Loucy (cell line): Measurements from ENCODE around the gene FAM156B.
"Not testable (repeated sequence)": the region's sequence is repeated elsewhere in the genome, so short reads cannot be mapped to it uniquely, and the experiment has no call there.

Experiments
- H2AFZ ChIP-seq: fragments of 200-600 bp; sonication (generic); 2 replicates; pipeline ENCODE4 v1.6.0; 2016; ENCODE audit warnings: antibody characterized with exemption, mild to moderate bottlenecking, low read length, moderate library complexity
- H3F3A ChIP-seq: fragments of 200-600 bp; 2 replicates; pipeline ENCODE4 v1.6.0; 2016; ENCODE audit warnings: antibody characterized with exemption, low read depth, mild to moderate bottlenecking
- H3K27me3 ChIP-seq: fragments of 200-600 bp; sonication (generic); 2 replicates; pipeline ENCODE4 v1.6.1; 2014; ENCODE audit warnings: low read length, mild to moderate bottlenecking; ENCODE audit not compliant: insufficient read depth, poor library complexity, severe bottlenecking
- H3K36me3 ChIP-seq: fragments of 200-600 bp; sonication (generic); 2 replicates; pipeline ENCODE4 v1.6.1; 2016; ENCODE audit warnings: low read length; ENCODE audit not compliant: insufficient read depth
- H3K4me1 ChIP-seq: fragments of 200-600 bp; sonication (generic); 2 replicates; pipeline ENCODE4 v1.5.1; 2014; ENCODE audit warnings: low read length, mild to moderate bottlenecking; ENCODE audit not compliant: insufficient read depth, poor library complexity, severe bottlenecking
- H3K4me2 ChIP-seq: fragments of 200-600 bp; sonication (generic); 2 replicates; pipeline ENCODE4 v1.6.0; 2014; ENCODE audit warnings: antibody characterized with exemption, low read length, low read depth, mild to moderate bottlenecking; ENCODE audit not compliant: poor library complexity, severe bottlenecking
- H3K4me3 ChIP-seq: fragments of 200-600 bp; sonication (generic); 2 replicates; pipeline ENCODE4 v1.5.1; 2014; ENCODE audit warnings: low read length, mild to moderate bottlenecking, mixed read lengths; ENCODE audit not compliant: poor library complexity, severe bottlenecking
- H3K79me2 ChIP-seq: fragments of 200-600 bp; sonication (generic); 2 replicates; pipeline ENCODE4 v1.6.1; 2014; ENCODE audit warnings: low read length; ENCODE audit not compliant: insufficient read depth
- H3K9ac ChIP-seq: fragments of 200-600 bp; sonication (generic); 2 replicates; pipeline ENCODE4 v1.6.0; 2014; ENCODE audit warnings: mild to moderate bottlenecking, low read depth, low read length, moderate library complexity; ENCODE audit not compliant: poor library complexity, severe bottlenecking
- H3K9me2 ChIP-seq: fragments of 200-600 bp; sonication (generic); replicated peaks from 2 replicates; pipeline ENCODE4 v1.6.1; 2016; ENCODE audit warnings: low read depth, low read length, mixed read lengths
- H3K9me3 ChIP-seq: fragments of 200-600 bp; sonication (generic); 2 replicates; pipeline ENCODE4 v1.6.1; 2014; ENCODE audit warnings: mild to moderate bottlenecking, antibody characterized with exemption, low read length, low read depth; ENCODE audit not compliant: insufficient read depth
- H4K20me1 ChIP-seq: fragments of 200-600 bp; sonication (generic); 2 replicates; pipeline ENCODE4 v1.6.0; 2014; ENCODE audit warnings: antibody characterized with exemption, low read length, mild to moderate bottlenecking; ENCODE audit not compliant: insufficient read depth, poor library complexity, severe bottlenecking

Gene FAM156B

DNA sequence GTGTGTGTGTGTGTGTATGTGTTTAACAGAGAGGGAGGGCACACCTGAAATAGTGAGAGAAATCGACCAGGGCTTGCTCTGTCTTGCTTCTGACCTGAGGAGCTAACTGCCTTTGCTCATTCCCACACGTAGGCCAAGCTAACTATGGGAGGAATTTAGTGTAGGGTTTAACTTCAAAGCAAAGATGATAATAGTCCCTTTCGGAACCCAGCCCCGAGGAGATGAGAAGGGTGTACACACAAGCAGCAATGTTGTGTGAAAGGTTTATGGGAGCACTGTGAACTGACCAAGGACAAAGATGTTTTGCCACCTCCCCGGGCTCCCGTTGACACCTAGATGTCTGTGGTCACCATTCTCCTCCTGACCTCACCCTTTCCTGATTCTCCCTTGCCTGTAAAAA lies 20.7 kb upstream of the FAM156B start:
- H3K9me2 ChIP-seq, H3K79me2 ChIP-seq, H3K36me3 ChIP-seq, H3K27me3 ChIP-seq, H3F3A ChIP-seq, H4K20me1 ChIP-seq, H3K4me1 ChIP-seq, H2AFZ ChIP-seq, H3K4me2 ChIP-seq, H3K4me3 ChIP-seq, H3K9ac ChIP-seq, H3K9me3 ChIP-seq: not testable (repeated sequence)

- H3K27me3 ChIP-seq, H4K20me1 ChIP-seq, H3K9ac ChIP-seq, H3F3A ChIP-seq, H3K79me2 ChIP-seq, H2AFZ ChIP-seq, H3K4me2 ChIP-seq, H3K9me3 ChIP-seq, H3K4me1 ChIP-seq, H3K4me3 ChIP-seq, H3K36me3 ChIP-seq, H3K9me2 ChIP-seq: not testable (repeated sequence)
Observed at GRCh38 chrX:52887459-52887858, 9.7 kb upstream of the FAM156B start.

- H3K9me2 ChIP-seq, H3K4me2 ChIP-seq, H3K9ac ChIP-seq, H2AFZ ChIP-seq, H3K36me3 ChIP-seq, H4K20me1 ChIP-seq, H3K27me3 ChIP-seq, H3K9me3 ChIP-seq, H3K79me2 ChIP-seq, H3K4me3 ChIP-seq, H3K4me1 ChIP-seq, H3F3A ChIP-seq: not testable (repeated sequence)
Observed at GRCh38 chrX:52888090-52888489, 9.0 kb upstream of the FAM156B start.

GRCh38 chrX:52896438-52896837 lies 692 bp upstream of the FAM156B start:
- not testable (repeated sequence) for H3K4me3 ChIP-seq, H3K4me2 ChIP-seq, H3K36me3 ChIP-seq, H3K9me2 ChIP-seq, H4K20me1 ChIP-seq, H2AFZ ChIP-seq, H3K27me3 ChIP-seq, H3K4me1 ChIP-seq, H3K9ac ChIP-seq, H3F3A ChIP-seq, H3K79me2 ChIP-seq, H3K9me3 ChIP-seq

DNA sequence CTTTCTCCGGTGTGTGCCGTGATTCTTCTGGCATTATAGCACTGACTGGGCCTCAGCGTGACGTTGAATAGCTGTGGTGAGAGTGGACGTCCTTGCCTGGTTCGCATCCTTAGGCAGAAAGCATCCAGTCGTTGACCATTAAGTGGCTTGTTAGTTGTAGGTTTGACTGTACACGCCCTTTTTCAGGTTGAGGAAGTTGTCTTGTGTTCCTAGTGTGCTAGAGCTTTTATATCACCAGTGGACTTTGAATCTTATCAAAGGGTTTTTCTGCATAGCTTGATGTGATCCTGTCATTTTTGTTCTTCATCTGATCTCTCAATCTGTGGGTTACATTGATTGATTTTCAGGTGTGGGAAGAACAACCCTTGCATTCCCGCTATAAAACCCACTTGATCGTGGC lies 8.4 kb downstream of the FAM156B start:
- not testable (repeated sequence) for H3F3A ChIP-seq, H3K36me3 ChIP-seq

GRCh38 chrX:52906072-52906471 lies 8.9 kb downstream of the FAM156B start:
- H3K4me1 ChIP-seq, H3F3A ChIP-seq, H3K79me2 ChIP-seq, H3K4me2 ChIP-seq, H3K4me3 ChIP-seq, H4K20me1 ChIP-seq, H2AFZ ChIP-seq, H3K36me3 ChIP-seq, H3K9me2 ChIP-seq, H3K9me3 ChIP-seq, H3K27me3 ChIP-seq, H3K9ac ChIP-seq: not testable (repeated sequence)

More for the DNA sequence above, 8.4 kb downstream of the FAM156B start:
- not testable (repeated sequence) for H3K79me2 ChIP-seq, H3K4me3 ChIP-seq, H3K9me2 ChIP-seq, H3K27me3 ChIP-seq, H3K4me2 ChIP-seq, H3K4me1 ChIP-seq, H4K20me1 ChIP-seq, H3K9me3 ChIP-seq, H3K9ac ChIP-seq, H2AFZ ChIP-seq

DNA sequence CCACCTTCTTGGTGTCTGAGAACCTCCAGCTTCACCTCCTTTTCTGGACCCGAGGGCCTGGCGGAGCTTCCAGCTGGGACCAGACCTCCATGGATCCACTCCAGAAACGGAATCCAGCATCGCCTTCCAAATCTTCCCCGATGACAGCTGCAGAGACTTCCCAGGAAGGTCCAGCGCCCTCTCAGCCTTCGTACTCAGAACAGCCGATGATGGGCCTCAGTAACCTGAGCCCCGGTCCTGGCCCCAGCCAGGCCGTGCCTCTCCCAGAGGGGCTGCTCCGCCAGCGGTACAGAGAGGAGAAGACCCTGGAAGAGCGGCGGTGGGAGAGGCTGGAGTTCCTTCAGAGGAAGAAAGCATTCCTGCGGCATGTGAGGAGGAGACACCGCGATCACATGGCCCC lies 10.0 kb downstream of the FAM156B start:
- H3K9ac ChIP-seq, H3K4me2 ChIP-seq, H3K4me1 ChIP-seq, H2AFZ ChIP-seq, H3F3A ChIP-seq, H3K4me3 ChIP-seq, H3K27me3 ChIP-seq, H3K79me2 ChIP-seq, H3K9me2 ChIP-seq, H3K36me3 ChIP-seq, H4K20me1 ChIP-seq, H3K9me3 ChIP-seq: not testable (repeated sequence)

DNA sequence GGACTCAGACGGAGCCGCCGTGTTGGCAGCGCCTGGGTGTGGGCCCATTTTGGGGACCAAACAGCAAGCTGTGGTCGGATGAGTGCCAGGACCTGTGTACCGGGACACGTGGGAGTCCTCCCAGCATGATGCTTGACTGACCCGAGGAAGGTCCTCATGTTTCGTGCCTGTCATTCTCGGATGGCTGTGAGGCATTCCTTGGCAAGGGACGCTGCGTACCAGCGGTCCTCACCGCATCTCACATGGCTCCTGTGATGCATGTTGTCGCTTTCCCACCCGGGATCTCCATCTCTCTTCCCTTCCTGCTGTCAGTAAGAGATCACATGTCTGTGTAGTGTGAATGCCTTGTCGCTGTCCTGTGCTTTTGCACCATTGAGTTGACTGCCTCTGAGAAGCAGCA lies 10.8 kb downstream of the FAM156B start:
- H3K4me2 ChIP-seq, H2AFZ ChIP-seq: not testable (repeated sequence)

More for the DNA sequence above, 10.8 kb downstream of the FAM156B start:
- not testable (repeated sequence) for H3K36me3 ChIP-seq, H4K20me1 ChIP-seq, H3K4me3 ChIP-seq, H3K27me3 ChIP-seq, H3K9me2 ChIP-seq, H3K4me1 ChIP-seq, H3F3A ChIP-seq, H3K9ac ChIP-seq, H3K79me2 ChIP-seq, H3K9me3 ChIP-seq
